ENCODE data around the gene USP47. TPM values are rescaled to one million over a fixed set of nuclear protein-coding genes. Genes with fewer than 3 reads are reported as not detected.

The USP47 gene
- total RNA-seq: 100 to 1,000 TPM; 102 to 108 (median 107) TPM
- total RNA-seq (2013): 185 TPM

- Mint-ChIP-seq H3K36me3 (no peaks in the 10 kb centered on the region), H3K4me1 (peaks cover 0 to 11% of the 10 kb centered on the region in 2 donors), H3K27me3 (ENCODE audit: low read depth in 2 of 2) (peaks cover 3 to 8% of the 10 kb centered on the region in 2 donors), H3K9me3 (no peaks in the 10 kb centered on the region), H3K27ac (no peak within 1 kb of the TSS), H3K4me3 (no peak within 1 kb of the TSS)
- H3K9me3 ChIP-seq (ENCODE audit: control insufficient read depth, insufficient read depth, low read length): no peaks in the 10 kb centered on the region
- peak within 1 kb of the TSS; percentile 99 for H3K27ac ChIP-seq (ENCODE audit: low read length)
- ATAC-seq: peak; percentile 76 to 91 (median 85)
- H3K36me3 ChIP-seq (ENCODE audit: control insufficient read depth, insufficient read depth, low read length): no peaks in the 10 kb centered on the region
- peak within 1 kb of the TSS; percentile 98 for H3K4me3 ChIP-seq (ENCODE audit: low read length)
- H3K27me3 ChIP-seq (ENCODE audit: control insufficient read depth, insufficient read depth, low read length): no peaks in the 10 kb centered on the region
- DNase-seq: peak; percentile 94 to 97
- under 1% methylated on average over 70 of the region's 70 CpGs for WGBS (ENCODE audit: insufficient coverage)
- TF ChIP-seq CTCF (IDR thresholded peaks at IDR 0.05): peak; percentile 48
- intact Hi-C loops (cut with micrococcal nuclease): loop anchor here (2.0 to 5.0 kb wide), 5 partner anchors 40 to 1035 kb away; partner anchors contain the start of genes EIF4G2 and ZBED5
- peaks cover 15% of the 10 kb centered on the region for H3K4me1 ChIP-seq (ENCODE audit: control insufficient read depth, insufficient read depth, low read length)
Observed at GRCh38 chr11:11841723-11842420, at the start of gene USP47. TSS of gene USP47 (plus strand) at chr11:11841972. CDS start at chr11:11842186, 214 bp downstream.

- no peak for TF ChIP-seq CTCF (IDR thresholded peaks at IDR 0.05)
- H3K27ac Mint-ChIP-seq: no peak overlapping the region
Observed at GRCh38 chr11:11793073-11793472, 48.7 kb upstream of the USP47 start.

GRCh38 chr11:11798586-11799438 lies 43.0 kb upstream of the USP47 start:
- H3K4me1 ChIP-seq (ENCODE audit: control insufficient read depth, insufficient read depth, low read length): peaks cover 3% of the 10 kb centered on the region
- no peaks in the 10 kb centered on the region for H3K9me3 Mint-ChIP-seq
- H3K4me1 Mint-ChIP-seq: no peaks in the 10 kb centered on the region
- WGBS (ENCODE audit: insufficient coverage): 25% methylated on average over 4 of the region's 5 CpGs
- intact Hi-C loops (cut with micrococcal nuclease): loop anchor here (1.0 to 5.0 kb wide), 5 partner anchors 50 to 482 kb away; no protein-coding TSS in a partner anchor
- no peaks in the 10 kb centered on the region for H3K9me3 ChIP-seq (ENCODE audit: control insufficient read depth, insufficient read depth, low read length)
- DNase-seq: peak; percentile 72 to 89
- H3K27ac ChIP-seq (ENCODE audit: low read length): no peak overlapping the region
- no peak overlapping the region for H3K4me3 ChIP-seq (ENCODE audit: low read length)
- peaks cover 22 to 36% of the 10 kb centered on the region in 2 donors for H3K27me3 Mint-ChIP-seq (ENCODE audit: low read depth in 2 of 2)
- H3K36me3 ChIP-seq (ENCODE audit: control insufficient read depth, insufficient read depth, low read length): no peaks in the 10 kb centered on the region
- no peak overlapping the region for H3K27ac Mint-ChIP-seq
- H3K36me3 Mint-ChIP-seq: no peaks in the 10 kb centered on the region
- H3K4me3 Mint-ChIP-seq: no peak overlapping the region
- H3K27me3 ChIP-seq (ENCODE audit: control insufficient read depth, insufficient read depth, low read length): peaks cover 5% of the 10 kb centered on the region
- TF ChIP-seq CTCF (IDR thresholded peaks at IDR 0.05): peak; percentile 97
- ATAC-seq: peak; percentile 85 to 96 (median 94)

More at GRCh38 chr11:11793073-11793472, 48.7 kb upstream of the USP47 start:
- Mint-ChIP-seq H3K27me3 (ENCODE audit: low read depth in 2 of 2) (peaks cover 23 to 38% of the 10 kb centered on the region in 2 donors), H3K4me3 (no peak overlapping the region), H3K36me3 (no peaks in the 10 kb centered on the region), H3K9me3 (no peaks in the 10 kb centered on the region), H3K4me1 (no peaks in the 10 kb centered on the region)
- no peak for ATAC-seq
- Histone ChIP-seq H3K4me1 (ENCODE audit: control insufficient read depth, insufficient read depth, low read length) (no peaks in the 10 kb centered on the region), H3K27ac (ENCODE audit: low read length) (no peak overlapping the region), H3K36me3 (ENCODE audit: control insufficient read depth, insufficient read depth, low read length) (no peaks in the 10 kb centered on the region), H3K9me3 (ENCODE audit: control insufficient read depth, insufficient read depth, low read length) (no peaks in the 10 kb centered on the region), H3K4me3 (ENCODE audit: low read length) (no peak overlapping the region), H3K27me3 (ENCODE audit: control insufficient read depth, insufficient read depth, low read length) (peaks cover 13% of the 10 kb centered on the region)
- no peak for DNase-seq
- WGBS (ENCODE audit: insufficient coverage): 47% methylated on average over 1 of the region's 2 CpGs
- intact Hi-C loops (cut with micrococcal nuclease): no loop called here

Measured in natural killer cell (primary cell).